Left ventricle myocardium inferior (tissue), 1 donor: ENCODE results near the gene AR. TPM values are rescaled to one million over a fixed set of nuclear protein-coding genes. Genes with fewer than 3 reads are reported as not detected.

Experiments used
- DNase-seq: peaks from one replicate; pipeline ENCODE4 v3.0.0-alpha.2; 2020
- H3K27ac ChIP-seq: fragments of 200-600 bp; replicated peaks from 2 replicates; pipeline ENCODE4 v1.8.0; 2021
- H3K27me3 ChIP-seq: fragments of 200-600 bp; 2 replicates; pipeline ENCODE4 v1.8.0; 2021; ENCODE audit warnings: low read depth
- H3K36me3 ChIP-seq: fragments of 200-600 bp; 2 replicates; pipeline ENCODE4 v1.8.0; 2021
- H3K4me1 ChIP-seq: fragments of 200-600 bp; 2 replicates; pipeline ENCODE4 v1.8.0; 2021
- H3K4me3 ChIP-seq: fragments of 200-600 bp; 2 replicates; pipeline ENCODE4 v1.8.0; 2021; ENCODE audit warnings: mild to moderate bottlenecking, moderate library complexity
- H3K9me3 ChIP-seq: fragments of 200-600 bp; replicated peaks from 2 replicates; pipeline ENCODE4 v1.8.0; 2021
- intact Hi-C: fragments of 100-400 bp; cut with micrococcal nuclease; formaldehyde crosslinking; loops from one replicate; pipeline ENCODE4 v1.11.0; 2022
- total RNA-seq: library from RNA; stranded (reverse); fragmentation: NEBNext Ultra II Directional; extraction: Animal tissue kit (Norgen Biotek cat#: 25700); gene quantifications from one replicate; pipeline ENCODE4 v1.2.1, GENCODE V29; 2021
- TF ChIP-seq, protein P1 (sequence below): fragments of 200-600 bp; IDR thresholded peaks from 2 replicates; pipeline ENCODE4 v1.8.0; 2021; ENCODE audit warnings: antibody characterized with exemption, mild to moderate bottlenecking, borderline replicate concordance
- donor health status: DM: no; HTN: yes; CAD: no; lungs with severe emphysema.

The AR gene
- total RNA-seq, 1 donor from 2014 or later: 18.4 TPM

DNA sequence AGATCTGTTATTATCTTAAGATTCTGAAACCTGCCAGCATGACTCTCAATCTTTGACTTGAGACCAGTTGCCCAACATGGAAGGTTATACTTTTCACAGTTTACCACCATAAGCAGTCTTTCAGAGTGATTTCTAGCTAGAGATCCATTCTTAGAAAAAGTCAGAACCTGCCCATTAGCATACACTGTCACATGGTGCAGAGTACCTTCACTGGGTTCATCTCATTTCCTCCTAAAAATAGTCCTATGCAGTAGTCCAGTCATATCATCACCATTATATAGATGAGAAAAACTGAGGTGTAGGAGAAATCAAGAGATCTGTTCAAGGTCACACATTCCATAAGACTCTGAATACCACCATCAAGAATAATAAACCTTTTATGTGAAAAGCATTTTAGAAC, 153.6 kb downstream of the AR start:
- intact Hi-C loops: no loop called here
- DNase-seq: no peak
- H3K9me3 ChIP-seq: no peaks in the 10 kb centered on the region
- H3K4me1 ChIP-seq: peaks cover 5% of the 10 kb centered on the region
- no peak overlapping the region for H3K4me3 ChIP-seq
- no peaks in the 10 kb centered on the region for H3K36me3 ChIP-seq
- TF ChIP-seq, protein P1, sequence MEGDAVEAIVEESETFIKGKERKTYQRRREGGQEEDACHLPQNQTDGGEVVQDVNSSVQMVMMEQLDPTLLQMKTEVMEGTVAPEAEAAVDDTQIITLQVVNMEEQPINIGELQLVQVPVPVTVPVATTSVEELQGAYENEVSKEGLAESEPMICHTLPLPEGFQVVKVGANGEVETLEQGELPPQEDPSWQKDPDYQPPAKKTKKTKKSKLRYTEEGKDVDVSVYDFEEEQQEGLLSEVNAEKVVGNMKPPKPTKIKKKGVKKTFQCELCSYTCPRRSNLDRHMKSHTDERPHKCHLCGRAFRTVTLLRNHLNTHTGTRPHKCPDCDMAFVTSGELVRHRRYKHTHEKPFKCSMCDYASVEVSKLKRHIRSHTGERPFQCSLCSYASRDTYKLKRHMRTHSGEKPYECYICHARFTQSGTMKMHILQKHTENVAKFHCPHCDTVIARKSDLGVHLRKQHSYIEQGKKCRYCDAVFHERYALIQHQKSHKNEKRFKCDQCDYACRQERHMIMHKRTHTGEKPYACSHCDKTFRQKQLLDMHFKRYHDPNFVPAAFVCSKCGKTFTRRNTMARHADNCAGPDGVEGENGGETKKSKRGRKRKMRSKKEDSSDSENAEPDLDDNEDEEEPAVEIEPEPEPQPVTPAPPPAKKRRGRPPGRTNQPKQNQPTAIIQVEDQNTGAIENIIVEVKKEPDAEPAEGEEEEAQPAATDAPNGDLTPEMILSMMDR: no peak
- H3K27me3 ChIP-seq: no peaks in the 10 kb centered on the region
- no peak overlapping the region for H3K27ac ChIP-seq

DNA sequence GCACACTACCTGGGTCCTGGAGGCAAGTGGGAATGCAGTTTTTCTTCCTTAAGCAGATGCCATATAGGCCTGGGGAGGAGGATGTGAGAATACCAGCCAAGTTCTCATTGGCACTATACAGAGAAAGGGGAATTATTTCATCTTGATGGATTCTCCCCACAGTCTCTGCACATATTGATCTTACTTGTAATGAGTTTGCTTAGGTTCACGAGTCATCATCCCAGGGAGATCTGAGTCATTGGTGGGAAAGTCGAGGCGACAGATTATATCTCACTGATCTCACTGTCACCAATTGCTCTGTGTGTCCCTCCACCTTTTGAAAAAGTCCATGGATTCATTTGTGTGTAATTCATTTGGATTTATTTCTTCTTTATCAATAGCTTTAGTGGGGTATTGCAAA, 156.8 kb downstream of the AR start:
- H3K27ac ChIP-seq: no peak overlapping the region
- no peaks in the 10 kb centered on the region for H3K4me1 ChIP-seq
- TF ChIP-seq, protein P1: no peak
- no peak overlapping the region for H3K4me3 ChIP-seq
- no peaks in the 10 kb centered on the region for H3K9me3 ChIP-seq
- no peaks in the 10 kb centered on the region for H3K36me3 ChIP-seq
- no peak for DNase-seq
- no peaks in the 10 kb centered on the region for H3K27me3 ChIP-seq
- intact Hi-C loops: no loop called here

DNA sequence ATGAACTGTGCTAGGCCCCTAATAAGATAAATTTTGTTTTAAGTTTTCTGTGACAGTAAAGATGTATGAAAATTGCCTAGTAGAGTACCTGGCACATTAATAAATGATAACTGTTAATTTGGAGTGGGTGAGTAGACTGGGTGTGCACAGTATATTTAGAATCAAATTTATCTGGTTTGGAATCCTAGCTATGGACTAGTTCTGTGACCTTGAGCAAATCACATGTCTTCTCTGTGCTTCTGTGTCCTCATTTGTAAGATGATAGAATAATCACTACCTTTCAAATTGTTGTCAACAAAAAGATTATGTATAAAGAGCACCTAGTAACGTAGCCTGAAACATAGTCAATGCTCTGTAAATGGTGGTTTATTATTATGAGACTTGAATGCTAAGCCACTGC, 170.2 kb downstream of the AR start:
- TF ChIP-seq, protein P1: no peak
- DNase-seq: no peak
- H3K4me3 ChIP-seq: no peak overlapping the region
- H3K27ac ChIP-seq: peak overlapping the region; percentile 58
- no peaks in the 10 kb centered on the region for H3K4me1 ChIP-seq
- no peaks in the 10 kb centered on the region for H3K27me3 ChIP-seq
- H3K9me3 ChIP-seq: no peaks in the 10 kb centered on the region
- intact Hi-C loops: no loop called here
- no peaks in the 10 kb centered on the region for H3K36me3 ChIP-seq

GRCh38 chrX:67717571-67717970, 173.8 kb downstream of the AR start:
- no peaks in the 10 kb centered on the region for H3K27me3 ChIP-seq
- H3K36me3 ChIP-seq: no peaks in the 10 kb centered on the region
- intact Hi-C loops: no loop called here
- no peak overlapping the region for H3K4me3 ChIP-seq
- H3K9me3 ChIP-seq: no peaks in the 10 kb centered on the region
- H3K4me1 ChIP-seq: peaks cover 31% of the 10 kb centered on the region
- no peak overlapping the region for H3K27ac ChIP-seq
- no peak for DNase-seq
- TF ChIP-seq, protein P1: no peak

DNA sequence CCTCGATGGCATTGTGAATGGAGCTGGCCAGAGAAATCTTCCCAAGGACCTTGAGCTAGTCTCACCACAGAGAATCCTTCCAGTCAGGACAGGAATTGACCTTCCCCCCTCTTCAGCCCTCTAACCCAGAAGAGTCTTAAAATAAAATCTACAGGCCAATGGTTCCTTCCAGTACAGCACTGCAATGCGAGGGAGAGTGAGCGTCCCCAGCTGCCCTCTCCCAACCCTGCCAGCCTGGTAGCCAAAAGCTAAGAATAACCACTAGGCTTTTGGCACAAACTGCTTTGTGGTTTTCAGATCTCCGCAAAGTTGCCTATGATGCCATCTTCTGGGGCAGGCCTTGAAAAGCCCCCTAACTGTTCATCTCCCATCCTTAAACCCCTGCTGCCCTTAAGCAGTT, 175.1 kb downstream of the AR start:
- DNase-seq: peak; percentile 36
- Histone ChIP-seq H3K4me1 (peaks cover 37% of the 10 kb centered on the region), H3K27ac (peak overlapping the region; percentile 65), H3K9me3 (no peaks in the 10 kb centered on the region), H3K4me3 (no peak overlapping the region), H3K36me3 (no peaks in the 10 kb centered on the region), H3K27me3 (no peaks in the 10 kb centered on the region)
- intact Hi-C loops: no loop called here
- TF ChIP-seq, protein P1: no peak

- H3K27me3 ChIP-seq: no peaks in the 10 kb centered on the region
- H3K4me3 ChIP-seq: no peak overlapping the region
- peaks cover 42% of the 10 kb centered on the region for H3K4me1 ChIP-seq
- no peak for DNase-seq
- no peaks in the 10 kb centered on the region for H3K9me3 ChIP-seq
- TF ChIP-seq, protein P1: no peak
- no peak overlapping the region for H3K27ac ChIP-seq
- intact Hi-C loops: no loop called here
- H3K36me3 ChIP-seq: no peaks in the 10 kb centered on the region
Observed at GRCh38 chrX:67720344-67720743, 176.5 kb downstream of the AR start.
